ENCODE results near the gene RTN4RL2.

Gene RTN4RL2

DNA sequence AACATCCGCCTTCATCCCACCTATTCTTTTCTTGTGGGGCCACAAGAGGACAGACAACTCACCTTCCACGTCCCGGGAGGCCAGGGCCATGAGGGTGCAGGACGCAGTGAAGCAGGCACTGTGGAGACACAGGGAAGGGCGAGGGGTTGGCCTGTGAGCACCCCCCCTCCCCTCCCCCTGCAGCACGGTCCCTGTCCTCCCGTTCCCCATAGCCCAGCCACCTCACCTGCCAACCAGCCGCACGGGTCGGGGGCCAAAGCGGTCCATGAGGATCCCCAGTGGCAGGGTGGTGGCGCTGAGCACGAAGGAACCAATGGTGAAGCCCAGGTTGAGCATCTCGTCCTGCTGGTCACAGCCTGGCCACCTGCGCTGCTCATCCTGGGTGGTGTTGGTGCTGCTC lies 40.6 kb downstream of the RTN4RL2 start:
- no peak for FAIRE-seq

DNA sequence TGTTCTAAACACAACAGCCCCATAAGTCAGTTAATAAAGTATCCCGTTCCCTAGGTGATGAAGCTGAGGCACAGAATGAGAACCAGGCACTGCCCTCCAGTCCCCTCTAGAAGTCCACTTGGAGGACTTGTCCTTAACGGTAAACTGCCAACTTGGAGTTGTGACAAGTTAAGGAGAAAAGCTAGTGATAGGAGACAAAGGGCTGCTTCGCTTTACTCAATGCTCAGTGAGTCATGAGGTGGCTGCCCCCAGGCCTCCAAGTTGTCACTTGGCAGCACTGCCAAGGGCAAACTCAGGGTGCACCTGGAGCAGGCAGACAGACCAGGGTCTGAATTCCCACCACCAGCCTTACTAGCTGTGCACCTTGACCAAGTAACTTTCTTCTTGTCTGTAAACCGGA lies 41.6 kb downstream of the RTN4RL2 start:
- FAIRE-seq: no peak

DNA sequence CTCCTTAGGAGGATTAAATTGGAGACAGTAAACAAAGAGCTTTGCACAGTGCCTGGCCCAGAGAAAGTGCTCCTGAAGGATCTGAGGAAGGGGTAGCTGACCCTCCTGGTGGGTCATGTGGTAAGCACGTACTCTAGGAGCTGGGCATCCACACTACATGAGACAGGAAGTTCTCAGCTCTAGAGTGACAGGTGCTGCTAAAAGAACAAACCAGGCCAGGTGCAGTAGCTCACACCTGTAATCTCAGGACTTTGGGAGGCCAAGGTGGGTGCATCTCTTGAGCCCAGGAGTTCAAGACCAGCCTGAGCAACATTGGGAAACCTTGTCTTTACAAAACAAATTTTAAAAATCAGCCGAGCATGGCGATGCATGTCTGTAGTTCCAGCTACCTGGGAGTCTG lies 42.0 kb downstream of the RTN4RL2 start:
- FAIRE-seq: no peak

DNA sequence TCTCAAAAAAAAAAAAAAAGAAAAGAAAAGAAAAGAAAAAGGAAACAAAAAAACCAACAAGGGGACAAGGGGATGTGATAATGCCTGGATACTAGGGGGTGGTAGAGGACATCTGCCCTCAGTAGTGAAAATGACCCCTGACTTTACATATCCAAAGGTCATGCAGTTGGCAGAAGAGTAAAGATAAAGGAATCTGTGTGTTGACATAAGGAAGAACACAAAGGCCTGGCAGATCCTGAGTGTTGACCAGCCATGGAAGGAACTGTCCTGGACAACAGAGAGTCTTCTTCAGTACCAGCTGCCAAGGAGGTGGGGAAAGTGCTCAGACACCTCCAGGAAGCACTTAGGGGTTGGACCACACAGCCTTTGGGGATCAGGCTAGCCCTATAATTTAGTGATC lies 42.5 kb downstream of the RTN4RL2 start:
- FAIRE-seq: no peak

DNA sequence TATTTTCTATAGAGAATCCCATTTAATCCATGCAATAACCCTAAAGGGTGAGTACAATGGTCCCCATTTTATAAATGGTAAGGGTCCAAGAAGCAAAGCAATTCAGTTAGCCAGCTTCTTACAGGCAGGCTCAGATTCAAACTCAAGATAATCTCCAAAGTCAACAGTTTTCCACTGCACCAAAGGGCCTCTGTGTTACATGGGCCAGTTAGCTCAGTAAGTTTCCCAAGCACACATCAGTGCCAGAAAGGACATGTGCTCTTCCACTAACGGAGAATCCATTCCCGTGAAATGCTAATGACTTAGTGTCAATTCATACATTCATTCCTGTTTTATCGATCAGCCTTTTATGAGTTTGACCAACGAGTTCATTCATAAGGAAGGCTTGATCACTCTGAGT lies 44.2 kb downstream of the RTN4RL2 start:
- no peak for FAIRE-seq

DNA sequence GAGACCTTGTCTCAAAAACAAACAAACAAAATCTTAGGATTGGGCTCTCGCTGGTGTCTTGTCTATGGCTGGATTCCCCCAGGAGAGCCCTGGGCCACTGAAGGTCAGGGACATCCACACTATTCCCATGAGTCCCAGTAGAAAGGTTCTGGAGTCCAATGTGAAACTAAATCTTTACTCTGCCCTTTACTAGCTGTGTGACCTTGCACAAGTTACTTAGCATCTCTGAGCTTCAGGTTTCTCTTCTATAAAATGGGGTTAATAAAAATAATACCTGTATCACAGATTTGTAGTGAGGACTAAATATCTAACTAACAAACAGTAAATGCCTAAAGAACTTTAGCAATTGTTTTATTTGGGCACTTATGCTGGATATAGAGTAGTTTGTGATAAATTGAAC lies 46.2 kb downstream of the RTN4RL2 start:
- FAIRE-seq: no peak

DNA sequence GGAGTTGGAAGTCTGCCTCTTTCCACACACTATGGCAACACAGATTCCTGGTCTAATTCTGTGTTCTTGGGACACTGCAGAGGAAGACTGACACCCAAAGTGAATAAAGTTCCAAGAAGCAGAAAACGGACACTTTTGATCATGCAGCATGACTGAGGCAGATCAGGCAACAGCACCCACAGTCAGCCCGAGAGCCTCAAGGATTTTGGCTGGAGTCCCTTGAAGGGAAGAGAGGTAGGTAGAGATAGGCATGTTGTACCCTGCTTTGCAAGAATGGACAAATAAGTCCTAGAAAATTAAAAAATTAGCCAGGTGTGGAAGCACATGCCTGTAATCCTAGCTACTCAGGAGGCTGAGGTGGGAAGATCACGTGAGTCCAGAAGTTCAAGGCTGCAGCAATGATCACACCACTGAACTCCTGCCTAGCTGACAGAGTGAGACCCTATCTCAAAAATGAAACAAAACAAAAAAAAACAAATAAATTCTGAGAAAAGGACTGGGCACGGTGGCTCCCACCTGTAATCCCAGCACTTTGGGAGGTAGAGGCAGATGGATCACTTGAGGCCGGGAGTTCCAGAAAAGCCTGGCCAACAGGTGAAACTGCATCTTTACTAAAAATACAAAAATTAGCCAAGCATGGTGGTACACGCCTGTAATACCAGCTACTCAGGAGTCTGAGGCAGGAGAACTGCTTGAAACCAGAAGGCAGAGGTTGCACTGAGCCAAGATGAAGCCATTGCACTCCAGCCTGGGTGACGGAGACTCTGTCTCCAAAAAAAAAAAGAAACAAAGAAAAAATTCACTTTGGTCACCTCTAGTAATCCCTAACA lies 48.2 kb downstream of the RTN4RL2 start:
- FAIRE-seq: no peak

DNA sequence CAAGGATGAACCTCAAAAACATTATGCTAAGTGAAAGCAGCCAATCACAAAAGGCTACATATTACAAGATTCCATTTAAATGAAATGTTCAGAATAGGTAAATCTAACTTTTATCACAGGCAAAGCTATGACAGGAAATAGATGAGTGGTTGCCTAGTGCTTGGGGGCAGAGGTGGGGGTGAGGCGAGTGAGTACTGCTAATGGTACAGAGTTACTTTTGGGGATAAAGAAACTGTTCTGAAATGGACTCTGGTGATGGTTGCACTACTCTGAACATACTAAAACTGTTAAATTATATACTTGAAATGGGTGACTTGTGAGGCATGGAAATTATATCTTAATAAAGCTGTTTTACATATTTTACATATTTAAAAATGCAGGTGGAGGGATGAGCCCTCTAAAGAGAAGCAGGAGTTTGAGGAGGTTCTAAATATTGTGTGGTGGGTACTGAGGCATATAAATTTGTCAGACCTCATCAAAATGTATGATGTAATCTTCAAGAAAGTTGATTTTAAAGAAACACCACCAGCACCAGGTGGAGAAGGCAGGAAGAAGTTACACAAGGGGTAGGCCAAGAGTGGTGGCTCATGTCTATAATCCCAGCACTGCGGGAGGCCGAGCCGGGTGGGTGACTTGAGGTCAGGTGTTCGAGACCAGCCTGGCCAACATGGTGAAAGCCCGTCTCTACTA lies 51.6 kb downstream of the RTN4RL2 start:
- no peak for FAIRE-seq

DNA sequence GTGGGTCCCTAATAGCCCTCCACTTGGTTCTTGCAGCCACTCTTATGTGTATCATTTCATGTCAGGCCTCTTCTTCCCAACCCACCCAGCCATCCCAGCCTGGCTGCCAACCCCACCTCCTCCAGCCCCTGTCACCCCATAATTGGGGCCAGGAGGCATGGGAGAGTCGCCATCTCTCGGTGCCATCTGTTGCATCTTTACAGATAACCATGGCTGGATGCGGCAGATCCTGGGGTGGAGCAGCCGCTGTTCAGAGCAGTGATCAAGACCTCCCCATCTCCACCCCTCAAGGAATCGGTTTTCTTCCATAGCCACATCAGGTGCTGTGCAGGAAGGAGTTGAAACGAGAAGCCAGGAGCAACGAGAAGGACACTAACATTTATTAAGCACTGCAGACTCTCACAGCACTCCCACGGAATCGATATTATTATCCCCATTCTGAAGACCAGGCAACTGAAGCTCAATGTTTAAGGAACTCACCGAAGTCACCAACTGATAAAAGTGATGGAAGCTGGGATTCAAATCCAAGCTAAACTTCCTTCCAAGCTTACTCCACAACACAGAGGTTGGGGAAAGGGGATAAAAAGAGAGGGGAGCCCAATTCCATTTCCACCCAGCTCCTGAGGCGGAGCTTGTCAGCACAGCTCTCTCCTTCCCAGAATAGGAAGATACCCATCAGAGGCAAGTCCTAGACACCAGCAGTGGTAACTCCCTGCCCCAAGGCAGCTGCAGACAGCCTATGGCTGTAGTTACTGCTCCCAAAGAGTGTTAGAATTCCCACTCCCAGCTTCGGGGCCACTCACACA lies 52.5 kb downstream of the RTN4RL2 start:
- no peak for FAIRE-seq

DNA sequence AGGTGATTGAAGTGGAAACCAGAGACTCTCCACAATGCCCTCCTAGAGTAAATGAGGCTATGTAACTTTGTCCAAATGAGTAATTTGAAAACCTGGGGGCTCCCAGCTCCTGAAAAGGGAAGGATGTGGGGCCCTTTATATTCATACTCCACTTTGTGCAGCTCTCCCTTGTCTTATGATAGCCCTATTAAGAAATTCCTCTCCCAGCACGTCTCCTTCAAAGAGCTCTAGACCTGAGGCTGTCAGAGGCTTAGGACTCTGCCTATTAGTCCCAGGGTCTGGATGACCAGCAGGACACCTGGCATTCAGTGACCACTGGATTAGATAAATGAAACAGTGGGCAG lies 53.1 kb downstream of the RTN4RL2 start:
- no peak for FAIRE-seq

DNA sequence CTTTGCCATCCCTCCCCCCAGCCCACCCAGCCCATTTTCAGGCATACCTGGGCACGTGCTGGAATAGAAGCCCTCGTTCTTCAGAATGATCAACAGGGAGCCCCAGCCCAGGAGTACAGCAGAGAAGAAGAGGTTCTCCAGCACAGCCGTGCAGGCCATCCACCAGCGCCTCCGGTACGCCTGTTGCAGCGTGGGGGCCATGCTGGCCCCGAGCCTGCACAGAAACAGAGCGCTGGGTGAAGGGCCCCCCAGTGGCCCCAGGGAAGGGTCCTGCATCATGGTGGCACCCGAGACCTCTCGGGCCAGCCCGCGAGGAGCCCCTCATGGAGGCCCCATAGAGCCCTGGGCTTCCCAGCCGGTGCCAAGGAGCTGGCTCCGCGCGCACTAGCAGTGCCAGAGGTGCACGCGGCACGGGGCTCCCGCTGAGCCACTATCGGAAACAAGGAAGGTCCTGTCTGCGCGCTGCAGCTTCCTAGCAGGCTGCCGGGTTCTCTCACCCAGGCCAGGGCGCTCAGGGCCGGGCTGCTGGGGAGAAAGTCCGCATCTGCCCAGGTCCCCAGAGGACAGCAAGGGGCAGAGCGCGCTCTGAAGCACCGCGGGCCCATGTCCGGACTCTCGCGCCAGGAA lies 53.7 kb downstream of the RTN4RL2 start:
- FAIRE-seq: no peak

DNA sequence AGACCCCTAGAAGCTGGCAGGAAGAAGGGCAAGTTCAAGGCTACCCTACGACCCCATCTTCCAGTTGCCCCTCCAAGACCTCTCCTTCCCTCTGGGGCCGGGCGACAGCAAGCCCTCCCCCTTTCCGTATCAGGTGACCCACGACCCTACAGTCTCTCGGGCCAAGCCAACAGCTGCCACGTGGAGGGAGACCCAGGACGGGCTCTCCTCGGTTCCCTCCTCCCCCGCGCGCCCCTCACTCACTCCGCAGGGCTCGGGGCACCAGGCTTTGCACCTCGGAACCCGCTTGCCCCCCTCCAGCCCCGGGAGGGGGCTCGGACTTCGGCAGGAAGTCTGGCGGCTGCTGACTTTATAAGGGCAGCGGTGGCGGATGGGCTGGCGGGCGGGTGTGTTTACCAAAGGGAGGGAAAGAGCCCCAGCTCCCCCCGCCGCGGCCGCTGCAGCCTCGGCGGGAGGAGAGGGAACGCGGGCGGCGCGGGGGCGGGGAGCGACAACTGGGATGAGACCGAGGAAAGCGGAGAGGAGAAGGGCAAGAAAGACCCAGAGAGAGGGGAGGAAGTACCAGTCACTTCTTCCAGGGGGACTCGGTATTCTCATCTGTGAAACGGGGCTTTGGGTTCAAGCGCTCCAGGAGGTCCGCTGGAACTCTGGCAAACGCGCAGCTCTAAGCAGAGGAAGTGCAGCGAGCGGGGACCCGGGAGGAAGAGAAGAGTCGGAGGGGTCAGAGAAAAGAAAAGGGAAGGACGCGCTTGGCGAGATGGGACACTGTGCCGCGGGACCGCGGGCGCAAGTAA lies 54.4 kb downstream of the RTN4RL2 start:
- FAIRE-seq: no peak

DNA sequence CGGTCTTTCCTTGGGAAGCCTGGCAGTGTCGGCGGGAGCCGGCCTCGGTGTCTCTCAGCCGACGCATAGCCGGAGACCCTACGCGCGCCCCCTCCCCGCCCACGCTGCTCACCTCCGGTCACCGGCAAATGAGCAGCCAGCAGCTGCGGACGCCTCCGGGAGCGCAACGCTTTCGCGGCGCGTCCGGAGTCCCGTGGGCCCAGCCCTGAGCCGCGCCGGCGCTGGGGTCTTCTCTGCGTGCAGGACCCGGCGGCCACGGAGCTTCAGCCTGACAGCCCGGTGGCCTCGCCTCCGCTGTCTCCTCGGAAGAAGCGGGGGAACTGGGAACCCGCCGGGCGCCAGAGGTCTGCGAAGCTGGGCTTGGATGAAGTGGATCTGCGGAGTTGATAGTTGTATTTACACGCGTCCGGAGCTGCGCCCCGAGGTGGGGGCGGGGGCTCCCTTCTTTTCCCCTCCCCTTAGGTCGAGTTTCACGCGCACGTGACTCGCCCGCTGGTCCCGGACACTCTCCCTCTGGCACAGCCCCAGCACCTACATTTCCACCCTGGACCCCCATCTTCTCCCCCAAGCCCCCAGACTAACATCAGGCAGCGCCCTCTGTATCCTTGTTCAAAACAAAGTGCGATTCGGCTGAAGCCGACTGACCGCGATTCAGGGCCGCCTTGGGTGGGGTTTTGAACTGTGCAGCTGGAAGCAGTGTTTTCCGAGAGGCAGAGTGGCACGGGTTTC lies 55.2 kb downstream of the RTN4RL2 start, which contains the start of gene SLC43A1:
Gene SLC43A1, minus strand, starts transcription at position 371 of the 729 bp plus-strand sequence. CDS start 1,591 bp downstream, outside the sequence.
- no peak for FAIRE-seq

DNA sequence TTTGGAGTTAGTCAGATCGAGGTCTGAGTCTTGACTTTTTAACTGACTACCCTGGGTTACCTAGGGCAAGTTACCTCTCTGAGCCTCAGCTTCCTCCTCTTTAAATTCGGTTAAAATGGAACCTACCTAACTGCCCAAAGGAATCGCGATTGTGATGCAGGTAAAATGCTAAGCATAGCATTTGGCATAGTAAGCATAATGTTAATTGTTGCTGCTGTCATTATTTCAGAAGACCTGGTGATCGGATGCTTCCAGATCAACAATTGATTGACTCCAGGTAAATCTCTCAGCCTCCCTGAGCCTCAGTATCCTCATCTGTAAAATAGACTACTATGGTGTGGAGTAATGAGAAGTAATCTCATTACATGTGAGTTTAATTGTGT lies 55.7 kb downstream of the RTN4RL2 start:
- FAIRE-seq: no peak

DNA sequence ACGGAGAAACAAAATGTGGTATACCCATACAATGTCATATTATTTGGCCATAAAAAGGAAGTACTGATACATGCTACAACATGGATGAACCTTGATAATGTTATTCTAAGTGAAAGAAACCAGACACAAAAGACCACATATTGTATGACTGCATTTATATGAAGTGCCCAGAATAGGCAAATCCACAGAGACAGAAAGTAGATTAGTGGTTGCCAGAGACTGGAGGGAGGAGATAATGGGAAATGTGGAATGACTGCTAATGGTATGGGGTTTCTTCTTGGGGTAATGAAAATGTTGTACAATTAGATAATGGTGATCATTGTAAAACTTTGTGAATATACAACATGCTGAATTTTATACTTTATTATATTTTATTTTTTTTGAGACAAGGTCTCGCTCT lies 60.8 kb downstream of the RTN4RL2 start:
- no peak for FAIRE-seq

DNA sequence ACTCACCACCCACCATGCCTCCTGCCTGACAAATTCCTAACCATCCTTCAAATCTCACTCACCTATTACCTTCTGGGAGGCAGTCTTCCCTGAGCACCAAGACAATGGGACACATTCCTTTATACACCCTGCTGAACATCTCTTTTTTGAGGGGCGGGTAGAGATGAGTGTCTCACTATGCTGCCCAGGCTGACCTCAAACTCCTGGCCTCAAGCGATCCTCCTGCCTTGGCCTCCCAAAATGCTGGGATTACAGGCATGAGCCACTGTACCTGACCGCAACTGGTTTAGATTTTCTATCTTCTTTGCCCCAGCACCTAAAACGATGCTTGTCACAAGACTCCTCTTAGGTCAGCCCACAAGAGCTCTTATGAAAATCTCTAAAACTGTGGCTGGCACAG lies 63.1 kb downstream of the RTN4RL2 start:
- FAIRE-seq: no peak
